A549 (cell line): ENCODE results near the gene TBC1D22A. TPM values are rescaled to one million over a fixed set of nuclear protein-coding genes. Genes with fewer than 3 reads are reported as not detected.
"Not testable (repeated sequence)": the region's sequence is repeated elsewhere in the genome, so short reads cannot be mapped to it uniquely, and the experiment has no call there.

ENCODE experiments used
- ATAC-seq, 2 experiments: fragments of 200-7000 bp in 1 of 2; fragments of >200 bp in 1 of 2; cut with Nextera tagmentation in 1 of 2; cut with Tn5 transposase in 1 of 2; 3 replicates each; pipeline versions ENCODE4 v1.8.0 to v1.9.1; 2018 to 2020; ENCODE audit warnings: mild to moderate bottlenecking in 1 of 2, moderate library complexity in 1 of 2
- CTCF ChIA-PET: fragments of 300-600 bp; sonication (Branson Sonifier 250); formaldehyde crosslinking; extraction: SDS; loops from one replicate; lab custom pipeline; 2021; ENCODE audit warnings: antibody characterized with exemption, inconsistent platforms; lab: Yijun Ruan, JAX
- POLR2A ChIA-PET: fragments of 350-600 bp; formaldehyde crosslinking; extraction: SDS; loops from one replicate; lab custom pipeline; 2021; ENCODE audit warnings: antibody characterized with exemption, inconsistent platforms; lab: Yijun Ruan, JAX
- DNase-seq, 2 experiments: peaks; one replicate each; pipeline versions ENCODE4 v3.0.0 to v3.0.0-alpha.2; 2011 to 2016; ENCODE audit warnings: low read depth in 1 of 2, low spot score in 1 of 2
- FAIRE-seq: peaks from 2 replicates; lab custom pipeline; 2011; peaks lifted over from hg19 to GRCh38; lab: Jason Lieb, UNC
- H3K27ac ChIP-seq, 2 experiments: fragments of >200 bp; sonication (Bioruptor Twin); formaldehyde crosslinking; 3 replicates each; pipeline ENCODE4 v1.5.1; 2016 to 2017
- H3K4me1 ChIP-seq: fragments of >200 bp; sonication (Bioruptor Twin); formaldehyde crosslinking; 3 replicates; pipeline ENCODE4 v1.6.1; 2016
- H3K4me2 ChIP-seq: fragments of >200 bp; sonication (Bioruptor Twin); formaldehyde crosslinking; 3 replicates; pipeline ENCODE4 v1.6.1; 2016
- H3K4me3 ChIP-seq: fragments of >200 bp; sonication (Bioruptor Twin); formaldehyde crosslinking; 3 replicates; pipeline ENCODE4 v1.5.1; 2016
- H3K9me3 ChIP-seq: fragments of >200 bp; sonication (Bioruptor Twin); formaldehyde crosslinking; 3 replicates; pipeline ENCODE4 v1.6.1; 2016
- BCL3 ChIP-seq: fragments of >200 bp; sonication (Bioruptor Twin); formaldehyde crosslinking; IDR thresholded peaks from 3 replicates; pipeline ENCODE4 v1.6.1; 2016
- CBX2 ChIP-seq: fragments of 200-600 bp; sonication (generic); IDR thresholded peaks from 2 replicates; pipeline ENCODE4 v1.6.1; 2016; ENCODE audit warnings: low read depth, mild to moderate bottlenecking, borderline replicate concordance
- CBX8 ChIP-seq: fragments of 200-600 bp; sonication (generic); IDR thresholded peaks from 2 replicates; pipeline ENCODE4 v1.6.1; 2016
- CHD4 ChIP-seq: fragments of 200-600 bp; sonication (generic); IDR thresholded peaks from 2 replicates; pipeline ENCODE4 v1.6.1; 2016; ENCODE audit warnings: antibody characterized with exemption, mild to moderate bottlenecking, borderline replicate concordance
- HEYL ChIP-seq: fragments of 250-450 bp; sonication (Bioruptor Pico); IDR thresholded peaks from 2 replicates; pipeline ENCODE4 v1.8.0; 2021; ENCODE audit warnings: mild to moderate bottlenecking, moderate library complexity
- KDM1A ChIP-seq: fragments of 200-600 bp; sonication (generic); IDR thresholded peaks from 2 replicates; pipeline ENCODE4 v1.6.1; 2016; ENCODE audit warnings: low read depth, mild to moderate bottlenecking
- MAFK ChIP-seq: fragments of 450-650 bp; IDR thresholded peaks from 2 replicates; pipeline ENCODE4 v1.6.1; 2014; ENCODE audit not compliant: partially characterized antibody
- MAX ChIP-seq: IDR thresholded peaks from 2 replicates; pipeline ENCODE4 v1.6.1; 2012
- NFE2L2 ChIP-seq: fragments of 150-350 bp; conservative IDR thresholded peaks from 2 replicates; pipeline ENCODE4 v1.6.1; 2014; ENCODE audit warnings: low read length
- NPAS2 ChIP-seq: fragments of 250-450 bp; sonication (Bioruptor Pico); IDR thresholded peaks from 2 replicates; pipeline ENCODE4 v1.8.0; 2022; ENCODE audit warnings: mild to moderate bottlenecking, moderate library complexity, borderline replicate concordance
- NR3C1 ChIP-seq: fragments of >200 bp; sonication (Bioruptor Twin); formaldehyde crosslinking; IDR thresholded peaks from 3 replicates; pipeline ENCODE4 v1.6.1; 2017
- POLR2A ChIP-seq: IDR thresholded peaks from 2 replicates; pipeline ENCODE4 v1.6.1; 2012; ENCODE audit warnings: mild to moderate bottlenecking, low read length
- POLR2AphosphoS2 ChIP-seq: conservative IDR thresholded peaks from 2 replicates; pipeline ENCODE4 v1.6.1; 2012; ENCODE audit warnings: low read length, improper control_type of control experiment, inconsistent platforms
- RAD21 ChIP-seq, 2 experiments: fragments of >200 bp in 1 of 2; sonication (Bioruptor Twin) in 1 of 2; formaldehyde crosslinking in 1 of 2; IDR thresholded peaks in 1 of 2; conservative IDR thresholded peaks in 1 of 2; 2 replicates in 1 of 2; 3 replicates in 1 of 2; pipeline ENCODE4 v1.6.1; 2012 to 2018; ENCODE audit warnings: inconsistent platforms in 1 of 2
- RCOR1 ChIP-seq: fragments of 150-350 bp; IDR thresholded peaks from 2 replicates; pipeline ENCODE4 v1.6.1; 2014; ENCODE audit warnings: antibody characterized with exemption, low read length, low read depth
- REST ChIP-seq: fragments of 200-600 bp; sonication (generic); IDR thresholded peaks from 2 replicates; pipeline ENCODE4 v1.6.1; 2016; ENCODE audit warnings: antibody characterized with exemption, mild to moderate bottlenecking, moderate library complexity
- RFX5 ChIP-seq: fragments of 450-650 bp; IDR thresholded peaks from 2 replicates; pipeline ENCODE4 v1.7.1; 2014; ENCODE audit warnings: antibody characterized with exemption, mild to moderate bottlenecking, moderate library complexity
- ZC3H11A ChIP-seq: fragments of 450-650 bp; IDR thresholded peaks from 2 replicates; pipeline ENCODE4 v1.6.1; 2014; ENCODE audit warnings: antibody characterized with exemption, mild to moderate bottlenecking
- ZFP36 ChIP-seq: fragments of 450-650 bp; IDR thresholded peaks from 2 replicates; pipeline ENCODE4 v1.6.1; 2014; ENCODE audit warnings: borderline replicate concordance; ENCODE audit not compliant: partially characterized antibody
- WGBS: methylation state at CpG from one replicate; pipeline ENCODE4 v1.1.6; 2017; ENCODE audit errors: missing lambda C conversion rate; 5-methylcytosine and 5-hydroxymethylcytosine counted together
- polyA plus RNA-seq, 4 experiments: library from polyadenylated mRNA; depleted of rRNA in 3 of 4; stranded (reverse); fragments of >200 nt; fragmentation: RNase III in 1 of 4; extraction: RNeasy Plus Mini Kit Qiagen cat#74134 plus additional on column Dnase treatment in 1 of 4; gene quantifications; 2 replicates in 3 of 4; 3 replicates in 1 of 4; pipeline ENCODE4 v1.2.3, GENCODE V29; 2011 to 2017

The TBC1D22A gene
- polyA plus RNA-seq, 2 of the 4 experiments (the other 2 are of a cell fraction): 8.9 to 10.8 TPM

- no peak for FAIRE-seq
- TF ChIP-seq RAD21 (conservative IDR thresholded peaks at IDR 0.05 in 1 of 2, IDR thresholded peaks at IDR 0.05 in 1 of 2): peak; percentile 10 to 31; a peak in 2 of 5 replicates
- TF ChIP-seq POLR2A: no peak
- TF ChIP-seq POLR2AphosphoS2: no peak
- 83% methylated on average over 19 of the region's 25 CpGs for WGBS
These were observed 406.7 kb downstream of the TBC1D22A start for GRCh38 chr22:47168900-47169800.

GRCh38 chr22:47169801-47170140 lies 407.3 kb downstream of the TBC1D22A start:
- 88% methylated on average over 9 of the region's 9 CpGs for WGBS
- no peak overlapping the region for H3K4me2 ChIP-seq
- POLR2A ChIA-PET: no interaction called here
- FAIRE-seq: no peak
- ATAC-seq: no peak
- H3K4me3 ChIP-seq: no peak overlapping the region
- no peak overlapping the region for H3K27ac ChIP-seq
- no peak for DNase-seq
- H3K9me3 ChIP-seq: no peaks in the 10 kb centered on the region
- TF ChIP-seq MAX (no peak), ZFP36 (no peak), NR3C1 (no peak), CHD4 (no peak), POLR2A (no peak), RCOR1 (no peak), BCL3 (no peak)
- CTCF ChIA-PET: no interaction called here
- H3K4me1 ChIP-seq: no peaks in the 10 kb centered on the region

More at GRCh38 chr22:47168900-47169800, 406.7 kb downstream of the TBC1D22A start:
- peak; percentile 37 to 72; a peak in 3 of 6 replicates for ATAC-seq
- Histone ChIP-seq H3K9me3 (no peaks in the 10 kb centered on the region), H3K4me1 (no peaks in the 10 kb centered on the region), H3K4me3 (no peak overlapping the region), H3K4me2 (no peak overlapping the region), H3K27ac (no peak overlapping the region)
- peak; percentile 6 to 11 for DNase-seq
- CTCF ChIA-PET: no interaction called here
- POLR2A ChIA-PET: no interaction called here

GRCh38 chr22:47170511-47171440 lies 408.3 kb downstream of the TBC1D22A start:
- FAIRE-seq, DNase-seq, H3K4me1 ChIP-seq, CTCF ChIA-PET, H3K4me3 ChIP-seq, ATAC-seq, H3K9me3 ChIP-seq, H3K4me2 ChIP-seq, H3K27ac ChIP-seq, POLR2A ChIA-PET: not testable (repeated sequence)
- 88% methylated on average over 16 of the region's 21 CpGs for WGBS

GRCh38 chr22:47171441-47172221 lies 409.2 kb downstream of the TBC1D22A start:
- no peak overlapping the region for H3K27ac ChIP-seq
- FAIRE-seq: no peak
- 76% methylated on average over 7 of the region's 20 CpGs for WGBS
- no peaks in the 10 kb centered on the region for H3K9me3 ChIP-seq
- TF ChIP-seq KDM1A (no peak), CBX2 (no peak), CBX8 (no peak), NR3C1 (no peak), RFX5 (no peak), MAX (no peak), NFE2L2 (no peak), BCL3 (no peak), HEYL (CRISPR knock-in tag) (no peak), ZC3H11A (no peak), NPAS2 (CRISPR knock-in tag) (no peak), REST (no peak), MAFK (no peak)
- H3K4me2 ChIP-seq: no peak overlapping the region
- DNase-seq: no peak
- CTCF ChIA-PET: no interaction called here
- POLR2A ChIA-PET: no interaction called here
- ATAC-seq: 0 out of 6 replicates have a peak, but pooled peaks of 1 of the 2 experiments have one; percentile 46
- H3K4me3 ChIP-seq: no peak overlapping the region
- H3K4me1 ChIP-seq: no peaks in the 10 kb centered on the region
